Daoy (cell line): ENCODE measurements around the gene MTFR1L. TPM values are rescaled to one million over a fixed set of nuclear protein-coding genes. Genes with fewer than 3 reads are reported as not detected.

Source experiments
- DNase-seq: peaks from one replicate; pipeline ENCODE4 v3.0.0-alpha.2; 2015; ENCODE audit warnings: low read depth
- total RNA-seq: library from RNA; depleted of rRNA; stranded (reverse); fragments of >200 nt; shearing (Covaris generic); gene quantifications from 2 replicates; pipeline ENCODE4 v1.2.3, GENCODE V29; 2014

MTFR1L gene
- total RNA-seq, 1 experiment from 2014 or later: 30.7 TPM

GRCh38 chr1:25807480-25808390 lies 12.0 kb upstream of the MTFR1L start:
- no peak for DNase-seq

DNA sequence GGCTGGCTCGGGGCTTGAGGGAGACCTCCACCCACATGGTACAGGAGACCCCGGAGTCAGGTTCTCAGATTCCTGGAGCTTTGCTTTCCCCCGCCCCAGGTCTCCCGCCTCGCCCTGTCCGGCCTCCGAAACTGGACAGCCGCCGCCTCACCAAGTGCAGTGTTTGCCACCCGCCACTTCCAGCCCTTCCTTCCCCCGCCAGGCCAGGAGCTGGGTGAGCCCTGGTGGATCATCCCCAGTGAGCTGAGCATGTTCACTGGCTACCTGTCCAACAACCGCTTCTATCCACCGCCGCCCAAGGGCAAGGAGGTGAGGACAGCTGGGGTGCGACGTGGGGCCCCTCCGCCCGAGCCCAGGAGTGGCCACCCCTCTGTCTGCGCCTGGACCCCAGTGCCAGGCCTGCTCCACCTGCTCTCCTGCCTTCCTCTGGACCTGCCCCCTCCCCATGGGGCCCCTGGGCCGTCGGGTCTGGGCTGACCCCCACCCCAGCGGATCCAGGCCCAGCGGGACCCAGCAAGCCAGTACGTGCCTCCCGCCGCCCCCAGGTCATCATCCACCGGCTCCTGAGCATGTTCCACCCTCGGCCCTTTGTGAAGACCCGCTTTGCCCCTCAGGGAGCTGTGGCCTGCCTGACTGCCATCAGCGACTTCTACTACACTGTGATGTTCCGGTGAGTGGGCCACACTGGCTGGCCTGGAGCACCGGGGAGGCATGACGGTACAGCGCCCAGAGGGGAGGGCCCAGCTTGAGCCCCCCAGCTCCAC lies 11.1 kb upstream of the MTFR1L start:
- DNase-seq: no peak

- DNase-seq: no peak
Observed at GRCh38 chr1:25809283-25809926, 10.3 kb upstream of the MTFR1L start.

DNA sequence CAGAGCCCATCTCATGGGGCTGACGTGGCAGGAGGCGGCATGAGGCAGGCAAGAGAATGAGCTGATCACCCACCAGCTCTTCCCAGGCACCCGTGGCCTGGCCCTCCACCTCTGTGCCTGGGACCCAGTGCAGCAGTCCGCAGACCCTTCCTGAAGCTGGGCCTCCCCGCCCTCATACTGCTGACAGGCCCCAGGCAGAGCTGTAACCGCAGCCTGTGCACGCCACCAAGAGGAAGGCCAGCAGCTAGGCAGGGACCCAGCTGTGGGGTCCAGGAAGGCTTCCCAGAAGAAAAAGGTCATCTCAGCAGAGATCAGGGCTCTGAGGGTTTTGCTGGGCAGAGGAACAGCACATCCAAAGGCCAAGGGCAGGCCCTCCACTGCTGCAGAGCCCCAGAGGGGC lies 9.8 kb upstream of the MTFR1L start:
- no peak for DNase-seq

DNA sequence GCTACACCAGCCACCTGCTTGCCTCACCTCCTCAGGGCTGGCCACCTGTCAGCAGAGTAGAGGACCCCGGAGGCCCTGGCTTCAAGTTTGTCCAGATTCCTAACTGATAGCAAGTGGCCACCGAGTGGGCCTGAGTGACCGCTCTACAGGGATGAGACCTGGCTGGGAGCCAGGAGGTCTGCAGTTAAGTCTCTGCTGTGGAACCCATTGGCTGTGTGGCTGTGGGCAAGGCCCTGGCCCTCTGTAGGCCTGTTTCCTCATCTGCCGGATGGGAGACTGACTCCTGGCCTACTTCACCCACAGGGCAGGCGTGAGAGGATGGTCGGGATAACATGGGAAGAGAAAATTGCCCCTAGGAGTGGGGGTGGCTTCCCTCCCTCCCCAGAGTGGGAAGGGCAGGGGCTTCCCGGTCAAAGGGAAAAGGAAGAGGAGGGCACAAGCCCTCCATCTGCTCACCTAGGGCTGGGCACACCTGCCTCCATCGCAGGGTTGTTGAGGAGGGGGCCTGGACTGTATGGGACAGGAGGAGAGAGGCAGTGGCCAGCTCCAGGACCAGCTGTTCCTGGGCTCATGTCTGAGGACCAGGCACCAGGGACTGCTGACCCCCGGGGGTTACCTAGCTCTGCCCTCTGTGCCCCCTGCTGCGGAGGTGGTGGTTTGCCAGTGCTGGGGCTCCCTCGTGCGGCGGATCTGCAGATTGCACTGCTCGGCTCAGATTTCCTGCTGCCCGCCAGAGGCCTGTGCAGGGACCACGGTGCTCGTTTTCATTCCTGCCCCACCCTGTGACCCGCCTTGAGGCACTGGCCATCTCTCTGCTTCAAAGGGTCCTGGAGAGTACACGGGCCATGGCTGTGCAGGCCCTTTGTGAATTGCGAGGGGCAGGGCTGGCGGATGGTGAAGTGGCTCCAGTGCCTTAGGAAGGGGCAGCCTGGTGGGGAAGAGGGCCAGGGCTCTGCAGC lies 9.1 kb upstream of the MTFR1L start:
- DNase-seq: peak; percentile 69

- no peak for DNase-seq
Observed at GRCh38 chr1:25811384-25812082, 8.2 kb upstream of the MTFR1L start.

DNA sequence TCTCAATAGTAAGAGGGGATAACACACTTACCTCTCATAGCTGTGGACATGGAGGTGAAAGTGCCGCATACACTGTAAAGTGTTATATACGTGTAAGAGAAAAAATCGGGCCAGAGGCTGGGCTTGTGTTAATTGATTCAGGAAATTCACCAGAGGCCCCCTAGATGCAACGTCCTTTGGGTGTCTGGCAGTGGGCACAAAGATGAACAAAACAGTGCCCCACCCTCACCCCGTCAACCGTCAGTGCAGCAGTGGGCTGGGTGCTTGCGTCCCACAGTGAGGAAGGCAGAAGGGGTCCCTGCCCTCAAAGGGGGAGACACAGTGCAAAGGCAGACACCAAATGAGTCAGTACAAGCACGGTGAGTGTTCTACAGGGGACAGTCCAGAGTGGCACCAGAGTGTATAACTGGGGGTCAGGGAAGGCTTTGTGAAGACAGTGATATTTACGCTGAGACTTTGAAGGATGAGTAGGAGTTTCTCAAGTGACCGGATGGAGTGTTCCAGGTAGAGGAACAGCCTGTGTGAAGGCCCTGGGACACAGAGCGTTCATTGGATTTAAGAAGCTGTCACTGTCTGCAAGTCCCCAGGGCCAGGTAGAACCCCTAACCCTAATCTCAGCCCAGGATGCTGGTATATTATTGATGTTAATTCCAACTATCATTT lies 6.6 kb upstream of the MTFR1L start:
- DNase-seq: no peak

DNA sequence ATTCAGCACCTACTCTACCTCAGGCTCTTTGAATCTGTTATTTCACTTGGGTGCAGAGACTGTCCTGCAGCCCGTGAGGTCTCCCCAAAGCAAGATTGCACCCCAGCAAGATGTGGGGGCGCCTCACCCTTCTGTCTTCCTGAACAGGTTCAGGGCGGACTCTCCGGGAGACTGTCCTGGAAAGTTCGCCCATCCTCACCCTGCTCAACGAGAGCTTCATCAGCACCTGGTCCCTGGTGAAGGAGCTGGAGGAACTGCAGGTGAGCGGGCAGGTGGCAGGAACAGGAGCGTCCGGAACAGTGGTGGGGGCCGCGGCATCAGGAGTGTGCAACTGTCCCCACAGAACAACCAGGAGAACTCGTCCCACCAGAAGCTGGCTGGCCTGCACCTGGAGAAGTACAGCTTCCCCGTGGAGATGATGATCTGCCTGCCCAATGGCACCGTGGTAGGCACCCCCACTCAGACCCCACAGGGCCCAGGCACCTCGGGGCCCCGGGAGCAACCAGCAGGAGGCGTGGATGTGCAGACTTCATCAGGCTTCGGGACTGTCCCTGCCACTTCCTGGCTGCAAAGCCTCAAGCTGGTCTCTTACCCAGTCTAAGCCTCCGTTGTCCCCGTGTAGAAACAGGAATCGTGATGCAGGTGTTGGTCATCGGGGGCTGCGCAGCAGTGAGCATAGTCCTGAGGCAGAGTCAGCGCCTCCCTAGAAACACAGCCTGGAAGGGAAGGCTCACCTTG lies 5.9 kb upstream of the MTFR1L start:
- DNase-seq: no peak

DNA sequence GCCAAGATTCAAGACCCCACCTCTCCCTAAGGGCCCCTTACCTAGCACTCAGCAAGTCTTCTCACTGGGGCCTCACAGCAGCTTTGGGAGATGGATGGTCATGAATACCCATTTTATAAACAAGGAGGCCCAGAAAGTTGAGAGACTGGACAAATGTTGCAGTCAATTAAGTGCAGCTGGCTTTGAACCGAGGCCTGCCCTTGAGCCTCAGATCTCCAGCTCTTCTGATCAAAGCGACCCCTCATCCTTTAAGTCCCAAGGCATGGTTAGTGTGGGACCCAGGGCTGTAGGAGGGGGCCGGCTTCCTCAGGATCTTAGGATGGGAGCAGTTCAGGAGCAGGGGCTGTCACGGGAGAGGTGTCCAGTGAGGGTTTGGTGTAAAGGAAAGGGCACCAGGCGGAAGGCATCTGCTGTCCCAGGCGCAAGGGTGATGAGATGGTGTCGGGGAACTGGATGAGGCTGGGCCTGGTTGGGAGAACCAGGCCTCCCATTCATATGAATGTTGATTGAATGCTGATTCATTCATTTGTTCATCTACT lies 5.1 kb upstream of the MTFR1L start:
- no peak for DNase-seq

- no peak for DNase-seq
Observed at GRCh38 chr1:25815208-25816111, 4.3 kb upstream of the MTFR1L start.

GRCh38 chr1:25816112-25816718 lies 3.5 kb upstream of the MTFR1L start:
- DNase-seq: no peak

GRCh38 chr1:25817840-25818501 lies 1.8 kb upstream of the MTFR1L start:
- no peak for DNase-seq

- DNase-seq: no peak
Observed at GRCh38 chr1:25818569-25818968, 1.2 kb upstream of the MTFR1L start.

GRCh38 chr1:25820247-25821111 lies 725 bp downstream of the MTFR1L start:
- peak; percentile 67 for DNase-seq

DNA sequence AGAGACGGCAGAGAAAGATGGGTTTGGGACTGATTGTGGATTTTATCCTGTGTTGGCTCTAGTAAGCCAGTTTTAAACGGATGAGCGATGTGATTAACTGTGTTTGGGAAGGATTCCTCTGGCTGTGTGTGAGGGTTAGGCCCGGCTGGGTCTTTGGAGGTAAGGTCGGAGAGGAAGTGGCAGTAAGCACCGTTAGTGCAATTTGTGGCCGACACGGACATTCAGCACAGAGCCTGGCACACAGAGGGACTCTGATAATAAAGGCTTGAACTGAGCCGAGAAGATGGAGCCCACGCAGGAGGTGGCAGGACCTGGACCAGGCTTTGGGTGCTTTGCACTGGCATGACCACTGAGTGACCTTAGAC lies 1.3 kb downstream of the MTFR1L start:
- DNase-seq: no peak

DNA sequence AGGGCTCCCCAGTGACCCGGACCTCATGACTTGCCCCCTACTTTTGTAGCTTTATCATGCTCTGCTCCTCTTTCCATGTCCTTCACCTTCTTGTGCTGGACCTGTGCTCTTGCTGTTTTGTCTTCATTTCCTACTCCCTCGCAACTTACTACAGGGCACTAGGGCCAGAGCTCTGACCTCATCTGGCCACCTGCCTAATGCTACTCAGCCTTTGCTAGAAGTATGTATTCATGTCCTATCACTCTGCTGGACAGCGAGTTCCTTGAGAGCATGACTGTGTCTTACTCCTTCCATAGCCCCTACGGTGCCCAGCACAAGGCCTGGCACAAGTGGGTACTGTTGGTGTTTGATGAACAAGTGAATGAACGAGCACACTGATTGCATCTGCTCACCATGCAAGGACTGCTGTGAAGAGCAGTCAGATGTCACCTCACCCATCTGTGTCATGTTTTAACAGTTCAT lies 1.9 kb downstream of the MTFR1L start:
- no peak for DNase-seq
